C4-2B (cell line): ENCODE measurements around the gene CUL7.

Source experiments
- H3K27ac ChIP-seq: fragments of 450-650 bp; 2 replicates; pipeline ENCODE4 v1.5.1; 2017
- CTCF ChIP-seq: fragments of 450-650 bp; conservative IDR thresholded peaks from 2 replicates; pipeline ENCODE4 v1.5.1; 2017; ENCODE audit warnings: mild to moderate bottlenecking
- ZFX ChIP-seq: fragments of 450-650 bp; IDR thresholded peaks from 2 replicates; pipeline ENCODE4 v1.6.1; 2017

CUL7 gene

GRCh38 chr6:43075670-43076463 is 22.2 kb upstream of the CUL7 start, which contains the start of gene PTK7:
Gene PTK7, plus strand, starts transcription at chr6:43076314. Its CDS starts 175 bp downstream, at chr6:43076489.
- TF ChIP-seq ZFX (no peak), CTCF (no peak)
- H3K27ac ChIP-seq = peak within 1 kb of the TSS; percentile 53

GRCh38 chr6:43074847-43075669 is 21.4 kb upstream of the CUL7 start:
- TF ChIP-seq CTCF (no peak), ZFX (no peak)
- no peak overlapping the region for H3K27ac ChIP-seq

- H3K27ac ChIP-seq = no peak overlapping the region
- TF ChIP-seq ZFX (no peak), CTCF (peak; percentile 88)
Measured at GRCh38 chr6:43070028-43070632, 16.5 kb upstream of the CUL7 start.

- no peak overlapping the region for H3K27ac ChIP-seq
- TF ChIP-seq CTCF = no peak
- TF ChIP-seq ZFX = no peak
Measured at GRCh38 chr6:43062818-43063217, 9.2 kb upstream of the CUL7 start.

GRCh38 chr6:43061861-43062260 is 8.2 kb upstream of the CUL7 start:
- no peak overlapping the region for H3K27ac ChIP-seq
- TF ChIP-seq ZFX = no peak
- TF ChIP-seq CTCF = no peak

GRCh38 chr6:43060755-43061633 is 7.3 kb upstream of the CUL7 start:
- no peak for TF ChIP-seq ZFX
- no peak for TF ChIP-seq CTCF
- H3K27ac ChIP-seq = peak overlapping the region; percentile 82; the same call in 1 of the 2 replicates
